Ishikawa (cell line): ENCODE results near the gene SSH2.

Source experiments
- CEBPB ChIP-seq: IDR thresholded peaks from 2 replicates; pipeline ENCODE4 v1.6.1; 2012
- CREB1 ChIP-seq: IDR thresholded peaks from 2 replicates; pipeline ENCODE4 v1.6.1; 2012; ENCODE audit warnings: low read depth
- EGR1 ChIP-seq: IDR thresholded peaks from 2 replicates; pipeline ENCODE4 v1.6.1; 2012
- EP300 ChIP-seq: IDR thresholded peaks from 2 replicates; pipeline ENCODE4 v1.6.1; 2012; ENCODE audit warnings: borderline replicate concordance
- FOXM1 ChIP-seq: IDR thresholded peaks from 2 replicates; pipeline ENCODE4 v1.6.1; 2012; ENCODE audit warnings: low read depth, borderline replicate concordance
- MAX ChIP-seq: IDR thresholded peaks from 2 replicates; pipeline ENCODE4 v1.6.1; 2012
- NFIC ChIP-seq: IDR thresholded peaks from 2 replicates; pipeline ENCODE4 v1.6.1; 2012
- RAD21 ChIP-seq: IDR thresholded peaks from 2 replicates; pipeline ENCODE4 v1.6.1; 2012; ENCODE audit warnings: low read depth
- REST ChIP-seq: IDR thresholded peaks from 2 replicates; pipeline ENCODE4 v1.6.1; 2012; ENCODE audit warnings: low read depth, mild to moderate bottlenecking
- TAF1 ChIP-seq: IDR thresholded peaks from 2 replicates; pipeline ENCODE4 v1.6.1; 2012; ENCODE audit warnings: low read depth, mild to moderate bottlenecking
- TCF12 ChIP-seq: IDR thresholded peaks from 2 replicates; pipeline ENCODE4 v1.6.1; 2012; ENCODE audit warnings: low read depth
- TEAD4 ChIP-seq: IDR thresholded peaks from 2 replicates; pipeline ENCODE4 v1.6.1; 2012
- YY1 ChIP-seq: IDR thresholded peaks from 2 replicates; pipeline ENCODE4 v1.6.1; 2012; ENCODE audit warnings: low read depth
- ZBTB7A ChIP-seq: IDR thresholded peaks from 2 replicates; pipeline ENCODE4 v1.6.1; 2012; ENCODE audit warnings: low read depth
- TF ChIP-seq, protein P1 (sequence below): IDR thresholded peaks from 2 replicates; pipeline ENCODE4 v1.6.1; 2012

Gene SSH2

GRCh38 chr17:29619251-29619650, 310.8 kb downstream of the SSH2 start:
- TF ChIP-seq RAD21 (peak; percentile 47), NFIC (no peak), TEAD4 (no peak)

DNA sequence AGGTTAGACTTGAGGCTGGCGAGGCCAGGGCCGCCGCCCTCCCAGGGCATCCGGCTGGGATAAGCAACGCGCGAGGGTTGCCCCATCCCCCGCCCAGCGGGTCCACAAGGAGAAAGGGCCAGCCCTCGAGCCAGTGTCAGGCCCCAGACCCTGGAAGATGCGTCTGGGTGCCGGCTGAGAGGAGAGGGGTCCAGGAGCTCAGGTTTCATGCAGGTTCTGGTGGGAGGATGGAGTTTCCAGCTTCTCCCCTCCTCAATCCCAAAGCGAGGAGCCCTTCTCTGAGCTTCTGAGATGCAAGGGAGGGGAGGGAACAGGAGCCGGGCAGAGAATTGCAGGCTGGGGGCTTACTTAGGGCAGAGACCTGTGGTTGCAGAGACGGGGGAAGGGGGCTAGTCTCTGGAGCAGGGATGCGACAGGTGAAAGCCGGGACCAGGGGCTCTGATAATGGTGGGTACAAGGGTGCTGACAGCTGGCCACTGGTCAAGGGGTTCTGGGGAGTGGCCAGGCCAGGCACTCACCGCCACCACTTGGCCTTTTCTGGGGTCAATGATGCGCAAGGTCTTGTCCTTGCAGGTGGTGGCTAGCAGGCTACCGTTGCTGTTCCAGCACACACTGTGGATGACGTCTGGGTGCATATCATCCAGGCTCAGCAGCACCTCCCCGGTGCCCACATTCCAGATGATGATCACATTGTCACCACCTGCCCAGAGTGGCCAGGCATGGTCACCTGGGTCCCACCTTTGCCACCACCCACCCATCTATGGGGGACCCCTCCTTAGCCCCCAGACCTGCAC, 311.6 kb downstream of the SSH2 start:
- TF ChIP-seq CREB1 (no peak), TCF12 (peak; percentile 33; the same call in 1 of the 2 replicates), TAF1 (no peak)

DNA sequence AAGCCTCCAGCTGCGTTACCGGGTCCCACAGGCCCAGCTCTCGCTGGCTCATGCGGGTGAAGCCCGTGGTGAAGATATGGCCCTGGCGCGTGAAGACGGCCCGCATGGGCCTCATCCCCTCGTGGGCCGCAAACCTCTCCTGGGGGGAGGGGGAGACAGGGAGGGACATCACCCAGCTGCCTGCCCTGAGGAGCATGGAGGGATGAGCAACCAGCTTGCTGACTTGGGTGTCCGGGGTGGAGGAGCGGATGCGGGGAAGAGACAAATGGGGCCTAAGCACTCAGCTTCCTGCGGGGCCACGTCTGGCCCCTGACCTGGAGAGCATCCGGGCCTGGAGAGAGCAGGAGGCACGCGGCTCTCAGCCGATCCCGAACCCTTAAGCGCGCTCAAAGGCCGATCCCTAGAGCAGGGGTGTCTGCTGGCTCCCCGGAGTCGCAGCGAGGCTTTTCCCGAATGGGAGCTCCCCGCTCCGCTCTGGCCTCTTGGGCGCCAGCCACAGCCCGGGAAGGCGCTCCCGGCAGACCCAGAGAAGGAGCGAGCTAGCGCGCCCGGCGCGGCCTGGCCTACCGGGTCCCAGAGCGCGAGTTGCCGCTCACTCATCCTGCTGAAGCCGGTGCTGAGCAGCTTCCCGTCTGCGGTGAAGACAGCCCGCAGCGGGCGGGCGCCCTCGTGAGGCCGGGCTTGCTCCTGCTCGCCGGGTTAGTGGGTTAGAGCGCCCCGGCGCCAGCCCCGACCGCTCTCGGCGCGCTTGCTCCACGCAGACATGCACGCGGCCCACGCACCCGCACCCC, 312.4 kb downstream of the SSH2 start:
- TF ChIP-seq NFIC (no peak), RAD21 (peak; percentile 59; the same call in 1 of the 2 replicates), TAF1 (0 out of 2 replicates have a peak, but pooled peaks have one; percentile 40), FOXM1 (no peak), MAX (peak; percentile 37)

DNA sequence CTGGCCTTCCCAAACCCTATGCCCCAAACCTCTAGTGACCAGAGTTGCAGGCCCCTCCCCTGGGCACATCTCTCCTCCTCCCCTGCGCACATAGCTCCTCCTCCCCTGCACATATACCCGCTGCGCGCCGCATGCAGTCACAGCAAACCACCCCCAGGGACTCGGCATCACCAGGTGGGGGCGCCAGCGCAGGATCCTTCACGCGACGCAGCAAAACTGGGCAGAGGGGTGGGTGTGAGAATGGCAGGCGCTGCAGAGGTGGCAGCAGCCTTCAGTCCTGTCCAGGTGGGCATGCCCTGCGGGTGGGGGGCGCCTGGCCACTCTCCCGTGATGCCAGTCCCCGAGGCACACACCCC, 312.9 kb downstream of the SSH2 start:
- TF ChIP-seq MAX (peak; percentile 70), RAD21 (peak; percentile 60), ZBTB7A (no peak)

- TF ChIP-seq TEAD4 (no peak), RAD21 (no peak), NFIC (no peak), EP300 (no peak), REST (no peak), EGR1 (no peak), ZBTB7A (no peak), MAX (no peak), YY1 (no peak), TCF12 (no peak), TAF1 (no peak)
These were observed 313.6 kb downstream of the SSH2 start for GRCh38 chr17:29616300-29617048.

- TF ChIP-seq EP300 (no peak), MAX (peak; percentile 88)
These were observed 314.3 kb downstream of the SSH2 start for GRCh38 chr17:29615492-29616299.

DNA sequence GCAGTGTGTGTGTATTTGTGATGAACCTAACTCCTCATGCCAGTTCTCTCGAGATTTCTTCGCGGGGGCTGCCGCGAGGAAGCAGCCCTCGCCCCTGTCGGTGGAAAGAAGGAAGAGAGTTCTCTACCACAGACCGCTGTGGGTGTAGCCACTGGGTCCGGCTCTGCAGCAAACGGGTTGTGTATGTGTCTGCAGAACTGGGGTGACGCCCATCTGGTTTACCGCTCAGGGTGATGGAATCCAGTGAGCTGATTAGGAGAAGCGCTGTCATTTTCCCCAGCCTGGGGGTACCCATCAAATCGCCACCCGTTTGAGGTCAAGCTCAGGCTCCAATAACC, 315.0 kb downstream of the SSH2 start:
- TF ChIP-seq TCF12 (no peak), YY1 (no peak), MAX (no peak), TAF1 (no peak), REST (no peak), EP300 (no peak), FOXM1 (no peak), CREB1 (no peak), EGR1 (no peak), ZBTB7A (no peak; the same call in 1 of the 2 replicates), CEBPB (no peak), NFIC (no peak), TEAD4 (no peak), RAD21 (no peak)
- TF ChIP-seq, protein P1, sequence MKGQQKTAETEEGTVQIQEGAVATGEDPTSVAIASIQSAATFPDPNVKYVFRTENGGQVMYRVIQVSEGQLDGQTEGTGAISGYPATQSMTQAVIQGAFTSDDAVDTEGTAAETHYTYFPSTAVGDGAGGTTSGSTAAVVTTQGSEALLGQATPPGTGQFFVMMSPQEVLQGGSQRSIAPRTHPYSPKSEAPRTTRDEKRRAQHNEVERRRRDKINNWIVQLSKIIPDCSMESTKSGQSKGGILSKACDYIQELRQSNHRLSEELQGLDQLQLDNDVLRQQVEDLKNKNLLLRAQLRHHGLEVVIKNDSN, result no peak
